KMS-11 (cell line): ENCODE data around the gene SPOPL.

Experiments
- H2AFZ ChIP-seq: fragments of 200-600 bp; sonication (generic); 2 replicates; pipeline ENCODE4 v1.6.1; 2016; ENCODE audit warnings: antibody characterized with exemption, mixed run types, low read depth
- H3K27ac ChIP-seq: fragments of 200-600 bp; sonication (generic); 2 replicates; pipeline ENCODE4 v1.6.1; 2016; ENCODE audit warnings: mild to moderate bottlenecking, mixed run types
- H3K27me3 ChIP-seq: fragments of 200-600 bp; sonication (generic); 2 replicates; pipeline ENCODE4 v1.6.1; 2017; ENCODE audit warnings: mild to moderate bottlenecking, low read depth, mixed run types, moderate library complexity; ENCODE audit not compliant: insufficient read depth
- H3K36me3 ChIP-seq: fragments of 200-600 bp; sonication (generic); 2 replicates; pipeline ENCODE4 v1.6.1; 2017; ENCODE audit warnings: mild to moderate bottlenecking, mixed run types; ENCODE audit not compliant: insufficient read depth
- H3K4me1 ChIP-seq: fragments of 200-600 bp; sonication (generic); 2 replicates; pipeline ENCODE4 v1.6.1; 2016; ENCODE audit warnings: mild to moderate bottlenecking, low read depth, mixed run types; ENCODE audit not compliant: poor library complexity, severe bottlenecking
- H3K4me2 ChIP-seq: fragments of 200-600 bp; sonication (generic); 2 replicates; pipeline ENCODE4 v1.7.0; 2016; ENCODE audit warnings: mild to moderate bottlenecking, mixed run types
- H3K4me3 ChIP-seq: fragments of 200-600 bp; sonication (generic); IDR thresholded peaks from 2 replicates; pipeline ENCODE4 v1.6.1; 2017; ENCODE audit warnings: low read depth, low read length, mixed read lengths; ENCODE audit not compliant: insufficient read depth
- H3K79me2 ChIP-seq: fragments of 200-600 bp; sonication (generic); 2 replicates; pipeline ENCODE4 v1.6.1; 2016; ENCODE audit warnings: low read depth, mixed run types; ENCODE audit not compliant: insufficient read depth
- H3K9ac ChIP-seq: fragments of 200-600 bp; sonication (generic); 2 replicates; pipeline ENCODE4 v1.6.1; 2016; ENCODE audit warnings: mild to moderate bottlenecking, mixed run types
- H4K20me1 ChIP-seq: fragments of 200-600 bp; sonication (generic); 2 replicates; pipeline ENCODE4 v1.6.1; 2016; ENCODE audit warnings: mild to moderate bottlenecking, mixed run types; ENCODE audit not compliant: insufficient read depth
- CTCF ChIP-seq: fragments of 200-600 bp; sonication (generic); conservative IDR thresholded peaks from 2 replicates; pipeline ENCODE4 v1.6.1; 2017; ENCODE audit warnings: low read depth, mild to moderate bottlenecking, antibody characterized with exemption, low read length, moderate library complexity, mixed read lengths

SPOPL gene

GRCh38 chr2:138615257-138615656, 113.7 kb downstream of the SPOPL start:
- Histone ChIP-seq H2AFZ (no peak overlapping the region), H3K4me1 (no peaks in the 10 kb centered on the region)
- no peak for TF ChIP-seq CTCF

GRCh38 chr2:138617026-138617425, 115.5 kb downstream of the SPOPL start:
- TF ChIP-seq CTCF, result no peak
- H3K27ac ChIP-seq, result no peak overlapping the region
- H3K4me1 ChIP-seq, result no peaks in the 10 kb centered on the region

More at GRCh38 chr2:138615257-138615656, 113.7 kb downstream of the SPOPL start:
- Histone ChIP-seq H3K27me3 (no peaks in the 10 kb centered on the region), H3K36me3 (no peaks in the 10 kb centered on the region), H4K20me1 (no peaks in the 10 kb centered on the region), H3K9ac (no peak overlapping the region), H3K27ac (no peak overlapping the region), H3K4me2 (no peak overlapping the region), H3K4me3 (no peak overlapping the region), H3K79me2 (no peaks in the 10 kb centered on the region)

GRCh38 chr2:138618971-138619370, 117.4 kb downstream of the SPOPL start:
- Histone ChIP-seq H4K20me1 (no peaks in the 10 kb centered on the region), H3K36me3 (no peaks in the 10 kb centered on the region), H2AFZ (no peak overlapping the region), H3K4me1 (no peaks in the 10 kb centered on the region), H3K9ac (no peak overlapping the region), H3K27ac (no peak overlapping the region), H3K79me2 (no peaks in the 10 kb centered on the region), H3K27me3 (no peaks in the 10 kb centered on the region), H3K4me3 (no peak overlapping the region), H3K4me2 (no peak overlapping the region)
- TF ChIP-seq CTCF, result no peak

More at GRCh38 chr2:138617026-138617425, 115.5 kb downstream of the SPOPL start:
- Histone ChIP-seq H3K79me2 (no peaks in the 10 kb centered on the region), H3K27me3 (no peaks in the 10 kb centered on the region), H3K4me3 (no peak overlapping the region), H2AFZ (no peak overlapping the region), H4K20me1 (no peaks in the 10 kb centered on the region), H3K4me2 (no peak overlapping the region), H3K36me3 (no peaks in the 10 kb centered on the region), H3K9ac (no peak overlapping the region)

DNA sequence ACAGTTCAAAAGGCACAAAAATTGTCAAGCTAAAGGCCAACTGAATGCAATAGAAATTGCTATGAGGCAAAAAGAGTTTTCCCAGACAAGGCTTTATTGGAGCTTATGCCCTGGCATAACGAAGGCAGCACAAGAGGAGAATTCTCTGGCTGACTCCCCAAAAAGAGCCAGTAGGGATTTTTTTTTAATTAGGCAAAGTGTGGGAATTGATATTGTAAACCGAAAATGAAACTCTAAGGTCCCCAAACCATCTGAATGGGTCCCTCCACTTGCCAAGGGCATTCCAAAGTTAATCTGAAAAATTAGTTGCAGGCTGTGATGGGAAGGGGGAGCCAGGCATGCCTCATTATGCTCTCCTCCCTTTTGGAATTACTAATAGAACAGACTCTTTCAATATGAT, 118.9 kb downstream of the SPOPL start:
- Histone ChIP-seq H3K27ac (no peak overlapping the region), H3K4me3 (no peak overlapping the region), H3K27me3 (no peaks in the 10 kb centered on the region), H3K4me1 (no peaks in the 10 kb centered on the region), H3K36me3 (no peaks in the 10 kb centered on the region), H2AFZ (no peak overlapping the region), H3K9ac (no peak overlapping the region), H3K4me2 (no peak overlapping the region), H4K20me1 (no peaks in the 10 kb centered on the region), H3K79me2 (no peaks in the 10 kb centered on the region)
- no peak for TF ChIP-seq CTCF
